Calu3 (cell line): ENCODE results near the gene PNPLA2. TPM values are rescaled to one million over a fixed set of nuclear protein-coding genes. Genes with fewer than 3 reads are reported as not detected.

Source experiments
- BruUV-seq: library from RNA; stranded (reverse); fragments of 400-500 nt; replicated peaks from 2 replicates; lab custom pipeline; 2021; lab: Mats Ljungman, UMichigan
- CTCF ChIA-PET: fragments of 300-600 bp; sonication (Branson Sonifier 250); formaldehyde crosslinking; loops from one replicate; lab custom pipeline; 2022; ENCODE audit warnings: antibody characterized with exemption; lab: Charles Lee
- DNase-seq: peaks from one replicate; pipeline ENCODE4 v3.0.0; 2022
- H3K27ac Mint-ChIP-seq: one replicate; pipeline ENCODE4 v1.8.0; 2022; ENCODE audit warnings: mixed read lengths; ENCODE audit not compliant: unreplicated experiment
- H3K27me3 Mint-ChIP-seq: one replicate; pipeline ENCODE4 v1.8.0; 2022; ENCODE audit warnings: mixed read lengths; ENCODE audit not compliant: unreplicated experiment
- H3K36me3 Mint-ChIP-seq: one replicate; pipeline ENCODE4 v1.8.0; 2022; ENCODE audit warnings: mild to moderate bottlenecking, moderate library complexity, mixed read lengths; ENCODE audit not compliant: insufficient read depth, unreplicated experiment
- H3K4me1 Mint-ChIP-seq: one replicate; pipeline ENCODE4 v1.8.0; 2022; ENCODE audit warnings: mild to moderate bottlenecking, low read depth, mixed read lengths; ENCODE audit not compliant: unreplicated experiment
- H3K4me3 Mint-ChIP-seq: one replicate; pipeline ENCODE4 v1.8.0; 2022; ENCODE audit warnings: mild to moderate bottlenecking, low read depth, moderate library complexity, mixed read lengths; ENCODE audit not compliant: unreplicated experiment
- H3K9me3 Mint-ChIP-seq: one replicate; pipeline ENCODE4 v1.8.0; 2022; ENCODE audit warnings: low read depth, mixed read lengths; ENCODE audit not compliant: unreplicated experiment
- CTCF ChIP-seq: fragments of 200-600 bp; IDR thresholded peaks from one replicate; pipeline ENCODE4 v1.8.0; 2022; ENCODE audit warnings: antibody characterized with exemption; ENCODE audit not compliant: unreplicated experiment
- intact Hi-C: fragments of 100-400 bp; cut with micrococcal nuclease; formaldehyde crosslinking; loops from one replicate; pipeline ENCODE4 v1.10.0; 2022; ENCODE audit not compliant: unreplicated experiment
- total RNA-seq: library from RNA; stranded (reverse); gene quantifications from 2 replicates; pipeline ENCODE4 v1.2.3, GENCODE V29; 2022

Gene PNPLA2
- total RNA-seq, 1 experiment from 2014 or later = 134 TPM

DNA sequence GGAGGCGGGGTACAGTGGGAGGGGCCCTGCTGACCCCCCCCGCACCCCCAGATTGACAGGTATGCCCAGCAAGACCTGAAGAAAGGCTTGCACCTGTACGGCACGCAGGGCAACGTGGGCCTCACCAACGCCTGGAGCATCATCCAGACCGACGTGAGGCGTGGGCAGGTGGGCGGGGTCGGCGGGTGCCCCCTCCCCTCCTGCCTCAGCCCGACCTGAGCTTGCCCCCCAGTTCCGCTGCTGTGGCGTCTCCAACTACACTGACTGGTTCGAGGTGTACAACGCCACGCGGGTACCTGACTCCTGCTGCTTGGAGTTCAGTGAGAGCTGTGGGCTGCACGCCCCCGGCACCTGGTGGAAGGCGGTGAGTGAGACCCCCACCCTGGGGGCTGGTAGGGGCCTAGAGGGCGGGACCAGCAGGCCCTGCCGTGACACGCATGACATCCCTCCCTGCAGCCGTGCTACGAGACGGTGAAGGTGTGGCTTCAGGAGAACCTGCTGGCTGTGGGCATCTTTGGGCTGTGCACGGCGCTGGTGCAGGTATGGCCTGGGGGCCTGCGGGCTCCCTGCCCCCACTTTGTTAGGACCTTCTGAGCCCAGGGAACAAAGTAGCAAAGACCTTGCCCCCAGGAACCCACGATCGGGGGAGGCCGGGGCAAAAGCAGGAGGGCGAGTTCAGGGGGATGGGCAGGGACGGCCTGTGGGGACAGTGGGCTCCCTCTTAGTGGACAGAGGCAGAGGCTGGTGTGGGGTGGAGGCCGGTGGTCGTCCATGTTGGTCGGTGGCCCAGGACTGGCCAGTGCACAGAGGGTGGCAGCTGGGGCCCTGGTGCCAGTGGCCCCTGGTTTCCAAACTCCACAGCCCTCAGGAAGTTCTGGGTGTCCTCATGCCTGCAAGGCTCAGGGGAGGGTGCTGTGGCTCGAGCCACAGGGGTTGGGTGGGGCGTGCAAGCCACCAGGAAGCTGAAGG, 47.0 kb downstream of the PNPLA2 start:
- H3K27me3 Mint-ChIP-seq = peaks cover 15% of the 10 kb centered on the region
- no peaks in the 10 kb centered on the region for H3K4me1 Mint-ChIP-seq
- TF ChIP-seq CTCF = no peak
- no peak overlapping the region for H3K27ac Mint-ChIP-seq
- intact Hi-C loops = no loop called here
- peaks cover 77% of the 10 kb centered on the region for H3K36me3 Mint-ChIP-seq
- DNase-seq = no peak
- BruUV-seq = no TSS peak
- CTCF ChIA-PET = no interaction called here
- no peaks in the 10 kb centered on the region for H3K9me3 Mint-ChIP-seq
- no peak overlapping the region for H3K4me3 Mint-ChIP-seq

- BruUV-seq = no TSS peak
- CTCF ChIA-PET = no interaction called here
- no peak for DNase-seq
- peaks cover 70% of the 10 kb centered on the region for H3K36me3 Mint-ChIP-seq
- TF ChIP-seq CTCF = no peak
- no peak overlapping the region for H3K4me3 Mint-ChIP-seq
- H3K4me1 Mint-ChIP-seq = no peaks in the 10 kb centered on the region
- peaks cover 8% of the 10 kb centered on the region for H3K27me3 Mint-ChIP-seq
- intact Hi-C loops = no loop called here
- H3K9me3 Mint-ChIP-seq = no peaks in the 10 kb centered on the region
- no peak overlapping the region for H3K27ac Mint-ChIP-seq
Measured at GRCh38 chr11:866481-866880, 47.8 kb downstream of the PNPLA2 start.

DNA sequence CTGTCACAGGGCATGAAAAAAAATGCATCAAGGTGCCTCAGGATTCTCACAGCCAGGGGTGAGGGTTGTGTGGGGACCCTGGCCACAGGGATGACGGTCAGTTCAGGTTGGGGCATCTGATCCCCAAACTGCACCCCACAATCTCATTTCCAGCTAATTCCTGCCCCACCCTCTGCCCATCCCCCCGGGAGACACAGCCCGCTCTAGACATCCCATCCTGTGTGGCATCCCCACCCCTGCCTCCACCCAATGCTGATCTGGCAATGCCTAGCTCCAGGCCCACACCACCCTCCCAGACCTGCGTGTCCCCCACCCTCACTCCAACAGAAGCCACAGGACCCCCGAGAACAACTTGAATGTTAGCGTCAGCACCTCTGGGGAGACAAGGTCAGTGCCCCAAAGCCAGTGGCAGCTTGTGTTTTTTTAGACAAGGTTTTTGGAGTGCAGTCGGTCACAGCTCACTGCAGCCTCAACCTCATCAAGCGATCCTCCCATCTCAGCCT, 49.2 kb downstream of the PNPLA2 start:
- Mint-ChIP-seq H3K4me1 (no peaks in the 10 kb centered on the region), H3K36me3 (peaks cover 68% of the 10 kb centered on the region), H3K27ac (peak overlapping the region; percentile 42), H3K9me3 (no peaks in the 10 kb centered on the region), H3K27me3 (no peaks in the 10 kb centered on the region), H3K4me3 (no peak overlapping the region)
- no peak for TF ChIP-seq CTCF
- DNase-seq = no peak
- no TSS peak for BruUV-seq
- intact Hi-C loops = no loop called here
- CTCF ChIA-PET = interaction anchor here (0.6 kb wide), 1 partner anchor 68 kb away, joined by 3 read pairs; no protein-coding TSS in a partner anchor

- TF ChIP-seq CTCF = no peak
- H3K27ac Mint-ChIP-seq = peak overlapping the region; percentile 42
- intact Hi-C loops = no loop called here
- H3K4me1 Mint-ChIP-seq = no peaks in the 10 kb centered on the region
- CTCF ChIA-PET = no interaction called here
- DNase-seq = no peak
- no peak overlapping the region for H3K4me3 Mint-ChIP-seq
- no peaks in the 10 kb centered on the region for H3K27me3 Mint-ChIP-seq
- peaks cover 68% of the 10 kb centered on the region for H3K36me3 Mint-ChIP-seq
- H3K9me3 Mint-ChIP-seq = no peaks in the 10 kb centered on the region
- no TSS peak for BruUV-seq
Measured at GRCh38 chr11:868394-868793, 49.7 kb downstream of the PNPLA2 start.
